NCI-H2029 treated with DMSO at 0.1 percent for 48 hours (cell line): ENCODE measurements around the gene SHISAL1.
"Not testable (repeated sequence)": the region's sequence is repeated elsewhere in the genome, so short reads cannot be mapped to it uniquely, and the experiment has no call there.

Experiments
- DNase-seq: peaks from one replicate; lab custom pipeline; 2025; lab: John Stamatoyannopoulos, UW

Gene SHISAL1

GRCh38 chr22:44328326-44328725 is 15.6 kb upstream of the SHISAL1 start:
- DNase-seq = no peak

GRCh38 chr22:44326491-44326885 is 13.7 kb upstream of the SHISAL1 start:
- DNase-seq = no peak

GRCh38 chr22:44325718-44326490 is 13.2 kb upstream of the SHISAL1 start:
- no peak for DNase-seq

- DNase-seq = not testable (repeated sequence)
These were observed 10.5 kb upstream of the SHISAL1 start for GRCh38 chr22:44323140-44323790.

GRCh38 chr22:44319685-44320084 is 6.9 kb upstream of the SHISAL1 start:
- no peak for DNase-seq

GRCh38 chr22:44318751-44319150 is 6.0 kb upstream of the SHISAL1 start:
- DNase-seq = no peak

- no peak for DNase-seq
These were observed 5.3 kb upstream of the SHISAL1 start for GRCh38 chr22:44317886-44318637.

- DNase-seq = no peak
These were observed 4.3 kb upstream of the SHISAL1 start for GRCh38 chr22:44317123-44317444.

- no peak for DNase-seq
These were observed 3.8 kb upstream of the SHISAL1 start for GRCh38 chr22:44316393-44317122.

GRCh38 chr22:44314425-44315067 is 1.8 kb upstream of the SHISAL1 start:
- no peak for DNase-seq

GRCh38 chr22:44313385-44314006 is 745 bp upstream of the SHISAL1 start:
- DNase-seq = no peak

- no peak for DNase-seq
These were observed 938 bp downstream of the SHISAL1 start for GRCh38 chr22:44311855-44312170.

GRCh38 chr22:44311104-44311854 is 1.5 kb downstream of the SHISAL1 start:
- DNase-seq = no peak

- DNase-seq = no peak
These were observed 3.1 kb downstream of the SHISAL1 start for GRCh38 chr22:44309647-44310046.

GRCh38 chr22:44309137-44309536 is 3.6 kb downstream of the SHISAL1 start:
- no peak for DNase-seq

- no peak for DNase-seq
These were observed 5.1 kb downstream of the SHISAL1 start for GRCh38 chr22:44307509-44308169.

- no peak for DNase-seq
These were observed 6.9 kb downstream of the SHISAL1 start for GRCh38 chr22:44305888-44306287.

GRCh38 chr22:44305455-44305854 is 7.3 kb downstream of the SHISAL1 start:
- no peak for DNase-seq

GRCh38 chr22:44304911-44305310 is 7.8 kb downstream of the SHISAL1 start:
- no peak for DNase-seq

- DNase-seq = no peak
These were observed 8.4 kb downstream of the SHISAL1 start for GRCh38 chr22:44304354-44304753.
